ENCODE measurements around the gene IFFO2. TPM values are rescaled to one million over a fixed set of nuclear protein-coding genes. Genes with fewer than 3 reads are reported as not detected.

Gene IFFO2
- total and polyA plus RNA-seq, 2 experiments from 2014 or later: 0.71 to 7.5 TPM

- Histone ChIP-seq H3K36me3 (ENCODE audit: insufficient read depth) (no peaks in the 10 kb centered on the region), H3K27me3 (ENCODE audit: insufficient read depth) (no peaks in the 10 kb centered on the region), H3K9me2 (ENCODE audit: insufficient read depth) (no peaks in the 10 kb centered on the region; the same call in 1 of the 2 replicates), H3K4me1 (ENCODE audit: insufficient read depth) (no peaks in the 10 kb centered on the region; the same call in 1 of the 2 replicates), H3K79me2 (replicated peaks; ENCODE audit: insufficient read depth) (no peaks in the 10 kb centered on the region), H4K20me1 (replicated peaks; ENCODE audit: insufficient read depth) (no peaks in the 10 kb centered on the region), H3K27ac (ENCODE audit: low read depth) (no peak overlapping the region), H2AFZ (no peak overlapping the region), H3F3A (replicated peaks; ENCODE audit: low read depth) (no peaks in the 10 kb centered on the region), H3K4me2 (no peak overlapping the region), H3K4me3 (no peak overlapping the region)
- H3K36me3 Mint-ChIP-seq (ENCODE audit: low read depth): no peaks in the 10 kb centered on the region
- no peak overlapping the region for H3K27ac Mint-ChIP-seq
- no peaks in the 10 kb centered on the region for H3K4me1 Mint-ChIP-seq
- H3K27me3 Mint-ChIP-seq (ENCODE audit: insufficient read depth, low read depth, poor library complexity): no peaks in the 10 kb centered on the region
- TF ChIP-seq CREB1 (CRISPR knock-in tag; IDR thresholded peaks at IDR 0.05; ENCODE audit: low read depth) (no peak), ZNF114 (CRISPR knock-in tag; IDR thresholded peaks at IDR 0.05) (no peak), REST (IDR thresholded peaks at IDR 0.05; ENCODE audit: unreplicated experiment) (no peak), ZNF462 (CRISPR knock-in tag; IDR thresholded peaks at IDR 0.05) (no peak), NANOG (IDR thresholded peaks at IDR 0.05; ENCODE audit: borderline replicate concordance) (no peak), EZH2phosphoT487 (IDR thresholded peaks at IDR 0.05; ENCODE audit: unreplicated experiment) (no peak), ETS1 (IDR thresholded peaks at IDR 0.05) (no peak), JUNB (IDR thresholded peaks at IDR 0.05; ENCODE audit: unreplicated experiment) (no peak), EZH2 (IDR thresholded peaks at IDR 0.05; ENCODE audit: low read depth, unreplicated experiment) (no peak), ZNF331 (CRISPR knock-in tag; IDR thresholded peaks at IDR 0.05; ENCODE audit: low read depth) (no peak), POLR2AphosphoS5 (IDR thresholded peaks at IDR 0.05; ENCODE audit: low read depth) (no peak), CTCF (conservative IDR thresholded peaks at IDR 0.05; ENCODE audit: low read depth in 2 of 2) (no peak), STAT1 (IDR thresholded peaks at IDR 0.05; ENCODE audit: unreplicated experiment) (no peak)
- H3K9me3 Mint-ChIP-seq: no peaks in the 10 kb centered on the region
- H3K4me3 Mint-ChIP-seq: no peak overlapping the region
- DNase-seq (ENCODE audit: low spot score) (no peak), ATAC-seq (no peak)
These were observed 35.1 kb upstream of the IFFO2 start for GRCh38 chr1:18991585-18991984.
